SU-DHL-6 (cell line): Measurements from ENCODE around the gene RIOX2.
A peak's percentile ranks its signal among the peaks of the same experiment; 100 is the strongest.

ENCODE experiments used
- H2AFZ ChIP-seq: fragments of 200-600 bp; sonication (generic); 2 replicates; pipeline ENCODE4 v1.6.1; 2014; ENCODE audit warnings: low read depth, mild to moderate bottlenecking, moderate library complexity, mixed read lengths, antibody characterized with exemption, low read length; ENCODE audit not compliant: severe bottlenecking
- H3F3A ChIP-seq: fragments of 200-600 bp; shearing (Covaris generic); 2 replicates; pipeline ENCODE4 v1.6.0; 2016; ENCODE audit warnings: antibody characterized with exemption, mild to moderate bottlenecking; ENCODE audit not compliant: insufficient read depth
- H3K27ac ChIP-seq: fragments of 200-600 bp; sonication (generic); 2 replicates; pipeline ENCODE4 v1.5.1; 2016; ENCODE audit warnings: low read depth, mild to moderate bottlenecking, low read length, moderate library complexity, mixed read lengths
- H3K27me3 ChIP-seq: fragments of 200-600 bp; sonication (generic), shearing (Covaris generic); 2 replicates; pipeline ENCODE4 v1.6.0; 2014; ENCODE audit warnings: mild to moderate bottlenecking, low read length
- H3K36me3 ChIP-seq: fragments of 200-600 bp; sonication (generic); 2 replicates; pipeline ENCODE4 v1.6.1; 2014; ENCODE audit warnings: mild to moderate bottlenecking, low read length, mixed read lengths
- H3K4me2 ChIP-seq: fragments of 300-600, 200-600 bp; shearing (Covaris generic), sonication (generic); 2 replicates; pipeline ENCODE4 v1.6.0; 2014; ENCODE audit warnings: low read length, low read depth, mild to moderate bottlenecking; ENCODE audit not compliant: poor library complexity, severe bottlenecking
- H3K4me3 ChIP-seq: fragments of 200-600 bp; sonication (generic); 2 replicates; pipeline ENCODE4 v1.5.1; 2014; ENCODE audit warnings: antibody characterized with exemption, low read length, mild to moderate bottlenecking, mixed read lengths; ENCODE audit not compliant: insufficient read depth, poor library complexity, severe bottlenecking
- H3K79me2 ChIP-seq: fragments of 200-600 bp; sonication (generic); 2 replicates; pipeline ENCODE4 v1.6.1; 2014; ENCODE audit warnings: mild to moderate bottlenecking, low read length, moderate library complexity; ENCODE audit not compliant: insufficient read depth
- H3K9ac ChIP-seq: fragments of 200-600 bp; sonication (generic); 2 replicates; pipeline ENCODE4 v1.7.0; 2014; ENCODE audit warnings: mild to moderate bottlenecking, low read length
- H3K9me2 ChIP-seq: fragments of 200-600 bp; sonication (generic); replicated peaks from 2 replicates; pipeline ENCODE4 v1.6.1; 2014; ENCODE audit warnings: low read length; ENCODE audit not compliant: insufficient read depth
- H3K9me3 ChIP-seq: fragments of 200-600 bp; sonication (generic); 2 replicates; pipeline ENCODE4 v1.6.1; 2014; ENCODE audit warnings: low read length, mixed read lengths; ENCODE audit not compliant: insufficient read depth
- H4K20me1 ChIP-seq: fragments of 200-600 bp; sonication (generic); 2 replicates; pipeline ENCODE4 v1.6.1; 2014; ENCODE audit warnings: low read depth, mild to moderate bottlenecking, antibody characterized with exemption, low read length, moderate library complexity, mixed read lengths
- CTCF ChIP-seq: fragments of 200-600 bp; sonication (generic); IDR thresholded peaks from one replicate; pipeline ENCODE4 v1.5.1; 2017; ENCODE audit warnings: antibody characterized with exemption, mild to moderate bottlenecking, low read length, moderate library complexity; ENCODE audit not compliant: insufficient read depth, poor library complexity, severe bottlenecking
- EZH2phosphoT487 ChIP-seq: fragments of 200-600 bp; sonication (generic), shearing (Covaris generic); conservative IDR thresholded peaks from 2 replicates; pipeline ENCODE4 v1.6.1; 2018; ENCODE audit warnings: mild to moderate bottlenecking, antibody characterized with exemption, low read length, moderate library complexity, mixed read lengths

Gene RIOX2

GRCh38 chr3:97999994-98000393 lies 27.8 kb upstream of the RIOX2 start:
- H3K9me2 ChIP-seq, result no peaks in the 10 kb centered on the region
- no peak overlapping the region for H3K27ac ChIP-seq
- no peak overlapping the region for H2AFZ ChIP-seq
- H3F3A ChIP-seq, result peaks cover 12% of the 10 kb centered on the region; the same call in 1 of the 2 replicates
- no peak overlapping the region for H3K4me2 ChIP-seq
- H3K9me3 ChIP-seq, result no peaks in the 10 kb centered on the region
- no peak overlapping the region for H3K9ac ChIP-seq
- H4K20me1 ChIP-seq, result no peaks in the 10 kb centered on the region
- no peak for TF ChIP-seq CTCF
- no peaks in the 10 kb centered on the region for H3K27me3 ChIP-seq
- no peaks in the 10 kb centered on the region for H3K79me2 ChIP-seq
- H3K36me3 ChIP-seq, result no peaks in the 10 kb centered on the region
- H3K4me3 ChIP-seq, result no peak overlapping the region

DNA sequence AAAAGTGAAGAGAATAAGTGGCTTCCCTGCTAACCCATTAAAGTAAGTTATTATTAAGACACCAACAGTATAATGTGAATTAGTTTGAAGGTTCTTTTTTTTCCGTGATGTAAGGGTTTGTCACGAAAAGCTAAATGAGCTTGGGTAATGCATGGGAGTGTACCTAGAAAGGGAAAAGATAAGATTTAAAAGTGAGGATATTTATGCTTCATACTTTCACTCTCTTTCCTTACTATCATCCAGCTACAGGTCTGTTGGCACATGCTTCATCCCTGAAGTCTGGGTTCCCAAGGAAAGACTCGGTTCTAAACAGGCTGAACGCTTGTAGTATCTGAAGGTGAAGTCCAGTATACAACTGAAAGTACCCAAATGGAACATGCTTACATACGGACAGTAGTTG lies 26.9 kb upstream of the RIOX2 start:
- no peaks in the 10 kb centered on the region for H3K79me2 ChIP-seq
- H3K9ac ChIP-seq, result no peak overlapping the region
- no peaks in the 10 kb centered on the region for H3K9me2 ChIP-seq
- H3K36me3 ChIP-seq, result no peaks in the 10 kb centered on the region
- H3K27ac ChIP-seq, result no peak overlapping the region
- no peak overlapping the region for H3K4me2 ChIP-seq
- H4K20me1 ChIP-seq, result no peaks in the 10 kb centered on the region
- H3F3A ChIP-seq, result peaks cover 12% of the 10 kb centered on the region; the same call in 1 of the 2 replicates
- TF ChIP-seq CTCF (no peak), EZH2phosphoT487 (no peak)
- H3K27me3 ChIP-seq, result no peaks in the 10 kb centered on the region
- no peak overlapping the region for H3K4me3 ChIP-seq
- H2AFZ ChIP-seq, result no peak overlapping the region
- H3K9me3 ChIP-seq, result no peaks in the 10 kb centered on the region

DNA sequence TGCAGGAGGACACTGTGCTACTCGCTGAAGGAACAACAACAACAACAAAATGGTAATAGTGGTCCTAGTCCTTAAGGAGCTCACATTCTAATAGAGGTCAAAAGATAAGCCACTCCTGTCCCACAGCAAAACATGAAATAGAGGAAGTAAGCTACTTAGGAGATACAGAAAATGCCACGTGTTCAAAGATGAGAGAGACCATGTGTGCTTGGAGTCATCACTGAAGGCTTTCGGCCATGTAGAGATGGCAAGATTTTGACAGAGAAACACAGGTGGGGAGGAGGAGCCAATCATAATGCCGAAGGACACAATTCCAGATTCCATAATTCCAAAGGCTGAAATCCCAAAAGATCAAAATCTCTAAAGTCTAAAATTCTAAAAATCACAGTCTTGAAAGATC lies 24.8 kb upstream of the RIOX2 start:
- Histone ChIP-seq H3K9me3 (no peaks in the 10 kb centered on the region), H3K27me3 (no peaks in the 10 kb centered on the region), H3K79me2 (no peaks in the 10 kb centered on the region), H3K4me2 (no peak overlapping the region), H3K27ac (no peak overlapping the region), H3F3A (no peaks in the 10 kb centered on the region), H2AFZ (peak overlapping the region; percentile 23), H4K20me1 (no peaks in the 10 kb centered on the region), H3K4me3 (no peak overlapping the region), H3K9ac (no peak overlapping the region), H3K36me3 (no peaks in the 10 kb centered on the region), H3K9me2 (no peaks in the 10 kb centered on the region)
- TF ChIP-seq CTCF (no peak), EZH2phosphoT487 (no peak)

- Histone ChIP-seq H3K4me3 (no peak overlapping the region), H3K36me3 (no peaks in the 10 kb centered on the region), H3K27me3 (no peaks in the 10 kb centered on the region), H3K27ac (no peak overlapping the region), H3K9ac (no peak overlapping the region), H4K20me1 (no peaks in the 10 kb centered on the region), H3F3A (no peaks in the 10 kb centered on the region), H3K9me3 (no peaks in the 10 kb centered on the region), H2AFZ (no peak overlapping the region), H3K79me2 (no peaks in the 10 kb centered on the region), H3K4me2 (no peak overlapping the region), H3K9me2 (no peaks in the 10 kb centered on the region)
- no peak for TF ChIP-seq EZH2phosphoT487
- no peak for TF ChIP-seq CTCF
Measured at GRCh38 chr3:97994328-97994945, 22.2 kb upstream of the RIOX2 start.
